Upper lobe of right lung (tissue), 1 donor: ENCODE results near the gene C20orf204. TPM values are rescaled to one million over a fixed set of nuclear protein-coding genes. Genes with fewer than 3 reads are reported as not detected.

ENCODE experiments used
- ATAC-seq: fragments of 200-7000 bp; cut with Tn5 transposase; one replicate; pipeline ENCODE4 v1.9.1; 2020; ENCODE audit warnings: mild to moderate bottlenecking, moderate library complexity
- DNase-seq: peaks from one replicate; pipeline ENCODE4 v3.0.0-alpha.2; 2020
- H3K27ac ChIP-seq: fragments of 200-600 bp; one replicate; pipeline ENCODE4 v1.8.0; 2022
- H3K27me3 ChIP-seq: fragments of 200-600 bp; one replicate; pipeline ENCODE4 v1.8.0; 2022; ENCODE audit warnings: mild to moderate bottlenecking
- H3K36me3 ChIP-seq: fragments of 200-600 bp; one replicate; pipeline ENCODE4 v1.8.0; 2022
- H3K4me1 ChIP-seq: fragments of 200-600 bp; one replicate; pipeline ENCODE4 v1.8.0; 2022
- H3K4me3 ChIP-seq: fragments of 200-600 bp; one replicate; pipeline ENCODE4 v1.8.0; 2022; ENCODE audit warnings: mild to moderate bottlenecking
- H3K9me3 ChIP-seq: fragments of 200-600 bp; one replicate; pipeline ENCODE4 v1.8.0; 2022
- CTCF ChIP-seq: fragments of 200-600 bp; IDR thresholded peaks from one replicate; pipeline ENCODE4 v1.8.0; 2022; ENCODE audit warnings: antibody characterized with exemption
- intact Hi-C: fragments of 100-400 bp; cut with DNase I; formaldehyde crosslinking; loops from one replicate; pipeline ENCODE4 v1.11.0; 2022
- total RNA-seq: library from RNA; stranded (reverse); fragmentation: NEBNext Ultra II Directional; extraction: Animal tissue kit (Norgen Biotek cat#: 25700); gene quantifications from one replicate; pipeline ENCODE4 v1.2.1, GENCODE V29; 2021
- donor health status: DM: no; HTN: yes; CAD: no; lungs with severe emphysema.

C20orf204 gene
- total RNA-seq, 1 donor from 2014 or later: 1.9 TPM

- Histone ChIP-seq H3K36me3 (peaks cover 15% of the 10 kb centered on the region), H3K27me3 (no peaks in the 10 kb centered on the region), H3K9me3 (no peaks in the 10 kb centered on the region), H3K4me3 (peak overlapping the region; percentile 71), H3K4me1 (peaks cover 17% of the 10 kb centered on the region), H3K27ac (peak overlapping the region; percentile 83)
- intact Hi-C loops: no loop called here
- ATAC-seq: no peak
- TF ChIP-seq CTCF: no peak
- no peak for DNase-seq
These were observed 40.3 kb downstream of the C20orf204 start for GRCh38 chr20:64076061-64076997.

- Histone ChIP-seq H3K4me3 (peak overlapping the region; percentile 71), H3K36me3 (peaks cover 15% of the 10 kb centered on the region), H3K27me3 (no peaks in the 10 kb centered on the region), H3K4me1 (peaks cover 17% of the 10 kb centered on the region), H3K27ac (peak overlapping the region; percentile 83), H3K9me3 (no peaks in the 10 kb centered on the region)
- peak; percentile 30 for ATAC-seq
- intact Hi-C loops: no loop called here
- no peak for TF ChIP-seq CTCF
- DNase-seq: no peak
These were observed 41.1 kb downstream of the C20orf204 start for GRCh38 chr20:64077094-64077493.

- Histone ChIP-seq H3K27me3 (no peaks in the 10 kb centered on the region), H3K9me3 (no peaks in the 10 kb centered on the region), H3K4me1 (peaks cover 17% of the 10 kb centered on the region), H3K36me3 (peaks cover 15% of the 10 kb centered on the region), H3K27ac (peak overlapping the region; percentile 83), H3K4me3 (peak overlapping the region; percentile 71)
- no peak for ATAC-seq
- DNase-seq: no peak
- TF ChIP-seq CTCF: no peak
- intact Hi-C loops: no loop called here
These were observed 41.5 kb downstream of the C20orf204 start for GRCh38 chr20:64077541-64077875.

- Histone ChIP-seq H3K36me3 (peaks cover 12% of the 10 kb centered on the region), H3K9me3 (no peaks in the 10 kb centered on the region), H3K4me1 (peaks cover 19% of the 10 kb centered on the region), H3K4me3 (peak overlapping the region; percentile 71), H3K27ac (peak overlapping the region; percentile 83), H3K27me3 (no peaks in the 10 kb centered on the region)
- intact Hi-C loops: no loop called here
- DNase-seq (no peak), ATAC-seq (peak; percentile 17)
- TF ChIP-seq CTCF: no peak
These were observed 42.0 kb downstream of the C20orf204 start for GRCh38 chr20:64077876-64078551.

GRCh38 chr20:64078934-64079272 is 42.9 kb downstream of the C20orf204 start:
- Histone ChIP-seq H3K9me3 (no peaks in the 10 kb centered on the region), H3K27me3 (peaks cover 1% of the 10 kb centered on the region), H3K4me1 (peaks cover 26% of the 10 kb centered on the region), H3K4me3 (peak overlapping the region; percentile 71), H3K36me3 (peaks cover 4% of the 10 kb centered on the region), H3K27ac (peak overlapping the region; percentile 83)
- ATAC-seq (no peak), DNase-seq (no peak)
- TF ChIP-seq CTCF: no peak
- intact Hi-C loops: no loop called here
